HepG2 (cell line): ENCODE results near the gene KCNK6.

Experiments used
- MIER3 ChIP-seq: IDR thresholded peaks from 2 replicates; pipeline ENCODE4 v1.6.1; 2016; ENCODE audit warnings: missing compliant biosample characterization, borderline replicate concordance
- NFATC3 ChIP-seq: sonication (generic); formaldehyde crosslinking; IDR thresholded peaks from 2 replicates; pipeline ENCODE4 v1.5.1; 2020; ENCODE audit warnings: mild to moderate bottlenecking, missing genetic modification reagents
- POLR2A ChIP-seq, 2 experiments: IDR thresholded peaks; 2 replicates each; pipeline ENCODE4 v1.6.1; 2011; ENCODE audit warnings: low read depth in 2 of 2, low read length in 2 of 2, mild to moderate bottlenecking in 1 of 2, moderate library complexity in 1 of 2; ENCODE audit not compliant: insufficient read depth in 1 of 2
- SMAD3 ChIP-seq: sonication (generic); formaldehyde crosslinking; IDR thresholded peaks from 2 replicates; pipeline ENCODE4 v1.4.0; 2020; ENCODE audit warnings: missing genetic modification reagents
- SNRNP70 ChIP-seq: fragments of 200-400 bp; formaldehyde crosslinking; IDR thresholded peaks from 2 replicates; pipeline ENCODE4 v1.6.1; 2017; ENCODE audit warnings: mild to moderate bottlenecking, low read depth, low read length, moderate library complexity
- SP4 ChIP-seq: sonication (generic); formaldehyde crosslinking; IDR thresholded peaks from 2 replicates; pipeline ENCODE4 v1.8.1; 2023; ENCODE audit warnings: mild to moderate bottlenecking, missing genetic modification reagents
- TAF1 ChIP-seq: sonication (generic); formaldehyde crosslinking; IDR thresholded peaks from 2 replicates; pipeline ENCODE4 v1.4.0; 2020; ENCODE audit warnings: missing genetic modification reagents
- TCF7L2 ChIP-seq: IDR thresholded peaks from 2 replicates; pipeline ENCODE4 v1.6.1; 2011; ENCODE audit warnings: mild to moderate bottlenecking, low read depth, low read length, moderate library complexity
- ZFP36L2 ChIP-seq: sonication (generic); formaldehyde crosslinking; IDR thresholded peaks from 2 replicates; pipeline ENCODE4 v1.4.0; 2020; ENCODE audit warnings: missing genetic modification reagents
- ZNF232 ChIP-seq: sonication (generic); formaldehyde crosslinking; IDR thresholded peaks from 2 replicates; pipeline ENCODE4 v1.4.0; 2020; ENCODE audit warnings: missing genetic modification reagents, borderline replicate concordance
- ZNF326 ChIP-seq: sonication (generic); formaldehyde crosslinking; IDR thresholded peaks from 2 replicates; pipeline ENCODE4 v1.4.0; 2020; ENCODE audit warnings: missing genetic modification reagents, borderline replicate concordance
- TF ChIP-seq, protein P1 (sequence below): sonication (generic); formaldehyde crosslinking; conservative IDR thresholded peaks from 2 replicates; pipeline ENCODE4 v1.4.0; 2020; ENCODE audit warnings: missing genetic modification reagents

DNA sequence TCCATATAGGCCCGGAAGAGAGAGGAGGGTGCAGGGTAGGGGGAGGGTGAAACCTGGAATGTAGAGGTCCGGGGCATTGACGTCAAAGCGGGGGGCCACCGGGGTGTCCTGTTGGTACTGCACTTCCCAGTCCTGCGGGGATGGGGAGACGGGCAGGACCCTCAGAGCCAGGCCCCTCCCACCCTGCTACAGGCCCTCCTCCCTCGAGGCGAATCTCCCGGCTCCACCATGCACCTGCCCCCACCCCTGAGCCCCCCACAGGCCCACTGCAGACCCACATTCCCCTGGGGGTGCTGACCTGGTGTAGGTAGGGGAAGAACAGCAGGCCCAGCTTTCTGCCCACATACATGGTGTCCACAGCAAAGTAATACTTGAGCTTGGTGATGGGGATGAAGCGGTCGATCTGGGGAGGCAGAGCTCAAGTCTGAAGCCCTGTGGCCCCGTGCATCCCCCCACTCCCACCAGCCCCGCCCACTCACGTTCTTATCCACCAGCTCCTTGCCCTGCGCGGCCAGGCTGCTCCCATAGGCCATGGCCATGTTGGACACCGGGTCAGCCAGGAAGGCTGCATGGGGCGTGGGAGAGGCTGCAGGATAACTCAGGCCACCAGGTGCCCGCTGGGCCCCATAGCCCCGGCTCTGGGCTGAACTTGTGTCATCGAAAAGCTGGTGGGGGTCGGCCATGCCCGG is 10.6 kb upstream of the KCNK6 start:
- TF ChIP-seq TAF1 (CRISPR knock-in tag) (no peak), TCF7L2 (no peak), ZNF232 (no peak), NFATC3 (CRISPR knock-in tag) (no peak), ZFP36L2 (no peak), ZNF326 (CRISPR knock-in tag) (no peak), POLR2A (IDR thresholded peaks at IDR 0.05; ENCODE audit: insufficient read depth in 1 of 2, low read depth in 2 of 2, low read length in 2 of 2) (no peak), SNRNP70 (no peak), SMAD3 (no peak), MIER3 (no peak), SP4 (CRISPR knock-in tag) (no peak)
- TF ChIP-seq, protein P1, sequence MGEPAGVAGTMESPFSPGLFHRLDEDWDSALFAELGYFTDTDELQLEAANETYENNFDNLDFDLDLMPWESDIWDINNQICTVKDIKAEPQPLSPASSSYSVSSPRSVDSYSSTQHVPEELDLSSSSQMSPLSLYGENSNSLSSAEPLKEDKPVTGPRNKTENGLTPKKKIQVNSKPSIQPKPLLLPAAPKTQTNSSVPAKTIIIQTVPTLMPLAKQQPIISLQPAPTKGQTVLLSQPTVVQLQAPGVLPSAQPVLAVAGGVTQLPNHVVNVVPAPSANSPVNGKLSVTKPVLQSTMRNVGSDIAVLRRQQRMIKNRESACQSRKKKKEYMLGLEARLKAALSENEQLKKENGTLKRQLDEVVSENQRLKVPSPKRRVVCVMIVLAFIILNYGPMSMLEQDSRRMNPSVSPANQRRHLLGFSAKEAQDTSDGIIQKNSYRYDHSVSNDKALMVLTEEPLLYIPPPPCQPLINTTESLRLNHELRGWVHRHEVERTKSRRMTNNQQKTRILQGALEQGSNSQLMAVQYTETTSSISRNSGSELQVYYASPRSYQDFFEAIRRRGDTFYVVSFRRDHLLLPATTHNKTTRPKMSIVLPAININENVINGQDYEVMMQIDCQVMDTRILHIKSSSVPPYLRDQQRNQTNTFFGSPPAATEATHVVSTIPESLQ (CRISPR knock-in tag) = no peak
